KBM-7 (cell line): ENCODE data around the gene RNF126.
"Not testable (repeated sequence)": the region's sequence is repeated elsewhere in the genome, so short reads cannot be mapped to it uniquely, and the experiment has no call there.

ENCODE experiments used
- DNase-seq: peaks from one replicate; pipeline ENCODE4 v3.0.0-alpha.2; 2015
- in situ Hi-C: fragments of 300-500 bp; cut with MboI; formaldehyde crosslinking; loops from 2 replicates; pipeline ENCODE4 v1.14.3; 2020; ENCODE audit warnings: low sequenced_read_pairs, low pct_unique_long_range_greater_than_20kb, mixed read lengths

RNF126 gene

GRCh38 chr19:668675-669434, 5.8 kb upstream of the RNF126 start:
- peak; percentile 96 for DNase-seq
- in situ Hi-C loops = not testable (repeated sequence)

- DNase-seq, in situ Hi-C loops: not testable (repeated sequence)
Measured at GRCh38 chr19:666985-667573, 4.1 kb upstream of the RNF126 start.

GRCh38 chr19:664913-665443, 2.0 kb upstream of the RNF126 start:
- in situ Hi-C loops = no loop called here
- DNase-seq = peak; percentile 93

- no peak for DNase-seq
- in situ Hi-C loops = no loop called here
Measured at GRCh38 chr19:663682-664117, 686 bp upstream of the RNF126 start.

- peak; percentile 61 for DNase-seq
- in situ Hi-C loops = no loop called here
Measured at GRCh38 chr19:662207-662961, 630 bp downstream of the RNF126 start.

- peak; percentile 64 for DNase-seq
- in situ Hi-C loops = no loop called here
Measured at GRCh38 chr19:661427-662196, 1.4 kb downstream of the RNF126 start.

- in situ Hi-C loops = no loop called here
Measured at GRCh38 chr19:660793-661426, 2.1 kb downstream of the RNF126 start.

GRCh38 chr19:658916-659839, 3.8 kb downstream of the RNF126 start:
- no peak for DNase-seq
- in situ Hi-C loops = no loop called here

More at GRCh38 chr19:660793-661426, 2.1 kb downstream of the RNF126 start:
- DNase-seq = no peak

GRCh38 chr19:658059-658839, 4.8 kb downstream of the RNF126 start:
- no peak for DNase-seq
- in situ Hi-C loops = no loop called here

GRCh38 chr19:657611-658010, 5.4 kb downstream of the RNF126 start:
- in situ Hi-C loops = no loop called here
- DNase-seq = no peak

GRCh38 chr19:656751-657559, 6.1 kb downstream of the RNF126 start:
- no peak for DNase-seq
- in situ Hi-C loops = no loop called here

GRCh38 chr19:655691-656090, 7.3 kb downstream of the RNF126 start:
- DNase-seq = no peak
- in situ Hi-C loops = no loop called here

GRCh38 chr19:653425-653824, 9.6 kb downstream of the RNF126 start:
- DNase-seq = no peak
- in situ Hi-C loops = no loop called here

- in situ Hi-C loops = no loop called here
- no peak for DNase-seq
Measured at GRCh38 chr19:652467-653389, 10.3 kb downstream of the RNF126 start.

- no peak for DNase-seq
- in situ Hi-C loops = no loop called here
Measured at GRCh38 chr19:651991-652390, 11.0 kb downstream of the RNF126 start.
